HCT116 (cell line): ENCODE results near the gene NTHL1.

Source experiments
- JUND ChIP-seq: IDR thresholded peaks from 2 replicates; pipeline ENCODE4 v1.6.1; 2012
- POLR2A ChIP-seq: IDR thresholded peaks from 2 replicates; pipeline ENCODE4 v1.7.0; 2011; ENCODE audit warnings: borderline replicate concordance; ENCODE audit not compliant: insufficient read depth, insufficient read length; ENCODE audit errors: extremely low read depth
- RAD21 ChIP-seq: IDR thresholded peaks from 2 replicates; pipeline ENCODE4 v1.6.1; 2012; ENCODE audit warnings: low read depth, mild to moderate bottlenecking
- SIN3A ChIP-seq: IDR thresholded peaks from 2 replicates; pipeline ENCODE4 v1.6.1; 2012; ENCODE audit warnings: low read depth
- TF ChIP-seq, protein P1 (sequence below), 3 experiments: fragments of 200-600 bp in 1 of 3; sonication (generic) in 1 of 3; IDR thresholded peaks in 2 of 3; conservative IDR thresholded peaks in 1 of 3; 2 replicates each; pipeline ENCODE4 v1.5.1; 2012 to 2017; ENCODE audit warnings: low read depth in 2 of 3, low read length in 2 of 3, antibody characterized with exemption in 1 of 3, borderline replicate concordance in 1 of 3, control low read depth in 1 of 3, mild to moderate bottlenecking in 1 of 3, mixed read lengths in 1 of 3, mixed run types in 1 of 3, moderate library complexity in 1 of 3; ENCODE audit not compliant: insufficient read depth in 1 of 3

DNA sequence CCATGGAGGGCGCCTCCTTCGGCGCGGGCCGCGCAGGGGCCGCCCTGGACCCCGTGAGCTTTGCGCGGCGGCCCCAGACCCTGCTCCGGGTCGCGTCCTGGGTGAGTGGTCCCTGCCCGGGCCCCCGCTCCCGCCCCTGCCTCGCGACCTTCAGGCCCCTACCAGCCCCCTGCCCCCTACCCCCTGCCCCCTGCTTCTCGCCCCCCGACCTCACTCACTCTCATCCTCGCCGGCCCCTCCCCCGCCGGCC lies 57.6 kb downstream of the NTHL1 start:
- TF ChIP-seq JUND (no peak), RAD21 (no peak), POLR2A (no peak), SIN3A (no peak)
- TF ChIP-seq, protein P1, sequence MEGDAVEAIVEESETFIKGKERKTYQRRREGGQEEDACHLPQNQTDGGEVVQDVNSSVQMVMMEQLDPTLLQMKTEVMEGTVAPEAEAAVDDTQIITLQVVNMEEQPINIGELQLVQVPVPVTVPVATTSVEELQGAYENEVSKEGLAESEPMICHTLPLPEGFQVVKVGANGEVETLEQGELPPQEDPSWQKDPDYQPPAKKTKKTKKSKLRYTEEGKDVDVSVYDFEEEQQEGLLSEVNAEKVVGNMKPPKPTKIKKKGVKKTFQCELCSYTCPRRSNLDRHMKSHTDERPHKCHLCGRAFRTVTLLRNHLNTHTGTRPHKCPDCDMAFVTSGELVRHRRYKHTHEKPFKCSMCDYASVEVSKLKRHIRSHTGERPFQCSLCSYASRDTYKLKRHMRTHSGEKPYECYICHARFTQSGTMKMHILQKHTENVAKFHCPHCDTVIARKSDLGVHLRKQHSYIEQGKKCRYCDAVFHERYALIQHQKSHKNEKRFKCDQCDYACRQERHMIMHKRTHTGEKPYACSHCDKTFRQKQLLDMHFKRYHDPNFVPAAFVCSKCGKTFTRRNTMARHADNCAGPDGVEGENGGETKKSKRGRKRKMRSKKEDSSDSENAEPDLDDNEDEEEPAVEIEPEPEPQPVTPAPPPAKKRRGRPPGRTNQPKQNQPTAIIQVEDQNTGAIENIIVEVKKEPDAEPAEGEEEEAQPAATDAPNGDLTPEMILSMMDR (IDR thresholded peaks at IDR 0.05 in 2 of 3, conservative IDR thresholded peaks at IDR 0.05 in 1 of 3; ENCODE audit: borderline replicate concordance in 1 of 3, insufficient read depth in 1 of 3, low read depth in 2 of 3, low read length in 2 of 3) = no peak
